Keratinocyte (primary cell): ENCODE results near the gene CD99L2.

ENCODE experiments used
- CTCF ChIP-seq, 3 experiments: IDR thresholded peaks in 1 of 3; conservative IDR thresholded peaks in 1 of 3; optimal IDR thresholded peaks in 1 of 3; 2 replicates in 2 of 3; 3 replicates in 1 of 3; pipeline versions ENCODE3 to v1.5.1; 2011; ENCODE audit warnings: low read length in 3 of 3, mild to moderate bottlenecking in 3 of 3, moderate library complexity in 2 of 3, control low read depth in 1 of 3, inconsistent platforms in 1 of 3; ENCODE audit not compliant: insufficient read depth in 2 of 3; ENCODE audit errors: extremely low read depth in 1 of 3
- EZH2 ChIP-seq: IDR thresholded peaks from one replicate; pipeline ENCODE4 v1.6.1; 2012; ENCODE audit warnings: inconsistent platforms, mild to moderate bottlenecking, low read length, moderate library complexity

GRCh38 chrX:150763810-150764209 is 134.7 kb downstream of the CD99L2 start:
- TF ChIP-seq CTCF (optimal IDR thresholded peaks at IDR 0.05 in 1 of 3, IDR thresholded peaks at IDR 0.05 in 1 of 3, conservative IDR thresholded peaks at IDR 0.05 in 1 of 3; ENCODE audit: extremely low read depth in 1 of 3, insufficient read depth in 2 of 3, low read length in 3 of 3): no peak
- TF ChIP-seq EZH2: no peak
